Measurements from ENCODE around the gene XPNPEP2. TPM values are rescaled to one million over a fixed set of nuclear protein-coding genes. Genes with fewer than 3 reads are reported as not detected.

Gene XPNPEP2
- total and polyA plus RNA-seq, 8 donors: 0.33 to 16.3 (median 1.7) TPM

DNA sequence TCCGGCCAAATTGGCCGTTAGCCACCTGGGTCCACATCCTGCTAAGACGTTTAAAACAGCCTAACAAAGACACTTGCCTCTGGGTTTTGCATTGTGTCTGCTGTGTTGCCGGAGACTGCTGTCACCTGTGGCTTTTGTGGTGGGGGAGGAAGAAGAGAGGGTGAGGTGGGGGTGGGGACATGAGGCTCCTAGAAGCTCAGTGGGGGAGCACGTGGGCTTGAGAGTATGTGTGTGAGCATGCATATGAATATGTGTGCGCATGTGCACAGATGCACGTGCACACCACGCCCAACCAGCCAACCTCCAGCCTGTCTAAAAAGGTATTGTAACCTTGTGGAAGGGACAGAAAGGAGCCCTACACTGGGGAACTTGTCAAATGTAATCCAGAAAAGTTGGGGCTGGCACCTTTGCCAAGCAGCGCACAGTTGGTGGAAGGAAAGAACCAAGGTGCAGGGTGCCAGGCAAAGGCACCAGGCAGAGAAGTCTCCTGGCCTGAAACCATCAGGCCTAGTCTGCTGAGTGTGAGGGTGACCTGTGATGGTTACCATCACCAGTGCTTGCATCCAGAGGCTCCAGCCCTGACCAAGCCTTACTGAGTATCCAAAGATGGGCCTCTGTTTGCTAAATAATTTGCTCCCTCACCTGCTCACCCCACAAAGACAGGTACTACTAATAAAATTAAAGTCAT is 30.8 kb downstream of the XPNPEP2 start:
- WGBS, 5 donors: 44 to 62% (median 59%) methylated on average over 6 to 9 of the region's 9 CpGs
- no peak overlapping the region for H3K4me3 ChIP-seq
- H3K4me1 ChIP-seq: no peaks in the 10 kb centered on the region
- no peaks in the 10 kb centered on the region for H3K9me3 ChIP-seq
- no peak for TF ChIP-seq POLR2A (IDR thresholded peaks at IDR 0.05)
- no peaks in the 10 kb centered on the region for H3K27me3 ChIP-seq
- H3K27ac ChIP-seq: peak overlapping the region in 1 of 5 donors; percentile 31
- intact Hi-C loops (cut with DNase I; ENCODE audit: low total_unique reads): no loop called here
- H3K36me3 ChIP-seq: no peaks in the 10 kb centered on the region
- peak in 1 of 2 donors; percentile 69 for DNase-seq

DNA sequence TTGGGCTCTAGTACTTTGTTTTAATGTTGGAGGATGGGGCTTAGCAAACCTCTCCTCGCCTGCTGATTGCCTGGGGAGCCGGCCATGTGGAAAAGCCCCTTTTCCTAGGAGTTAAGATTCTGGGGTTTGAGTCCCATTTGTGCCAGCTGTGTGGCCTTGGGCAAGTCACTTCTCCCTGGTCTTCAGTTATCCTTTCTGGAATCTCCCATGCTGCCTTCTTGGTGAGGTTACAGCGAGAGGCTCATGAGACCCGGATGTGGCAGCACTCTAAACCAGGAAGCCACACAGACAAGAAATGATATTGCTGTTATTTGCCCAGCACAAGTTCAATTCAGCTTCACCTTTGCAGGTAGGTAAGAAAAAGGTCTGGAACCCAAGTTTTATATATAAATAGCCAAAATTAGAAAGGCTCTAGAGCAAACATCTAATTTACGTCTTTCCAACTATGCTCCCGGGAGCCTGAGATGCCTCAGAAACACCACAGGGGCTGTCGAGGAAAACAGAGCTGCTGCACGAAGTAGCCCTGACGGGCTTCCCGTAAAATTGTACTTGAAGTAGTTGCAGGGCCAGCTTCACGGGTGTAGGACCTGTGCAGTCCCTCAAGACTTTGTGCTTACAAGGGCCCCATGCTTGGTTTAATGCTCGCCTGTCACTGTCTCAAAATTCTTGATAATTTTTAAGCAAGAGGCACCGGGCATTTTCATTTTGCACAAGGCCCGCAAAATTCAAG is 32.7 kb downstream of the XPNPEP2 start:
- Histone ChIP-seq H3K36me3 (no peaks in the 10 kb centered on the region), H3K27me3 (no peaks in the 10 kb centered on the region), H3K4me3 (no peak overlapping the region), H3K4me1 (peaks cover 0 to 2% (median 0%) of the 10 kb centered on the region in 4 donors), H3K9me3 (no peaks in the 10 kb centered on the region), H3K27ac (peak overlapping the region in 1 of 5 donors; percentile 8)
- intact Hi-C loops (cut with DNase I; ENCODE audit: low total_unique reads): no loop called here
- 73 to 84% (median 78%) methylated on average over 14 of the region's 14 CpGs for WGBS, 5 donors
- TF ChIP-seq EP300 (IDR thresholded peaks at IDR 0.05) (no peak), POLR2AphosphoS5 (IDR thresholded peaks at IDR 0.05) (no peak), POLR2A (IDR thresholded peaks at IDR 0.05) (no peak)
- TF ChIP-seq, protein P1, sequence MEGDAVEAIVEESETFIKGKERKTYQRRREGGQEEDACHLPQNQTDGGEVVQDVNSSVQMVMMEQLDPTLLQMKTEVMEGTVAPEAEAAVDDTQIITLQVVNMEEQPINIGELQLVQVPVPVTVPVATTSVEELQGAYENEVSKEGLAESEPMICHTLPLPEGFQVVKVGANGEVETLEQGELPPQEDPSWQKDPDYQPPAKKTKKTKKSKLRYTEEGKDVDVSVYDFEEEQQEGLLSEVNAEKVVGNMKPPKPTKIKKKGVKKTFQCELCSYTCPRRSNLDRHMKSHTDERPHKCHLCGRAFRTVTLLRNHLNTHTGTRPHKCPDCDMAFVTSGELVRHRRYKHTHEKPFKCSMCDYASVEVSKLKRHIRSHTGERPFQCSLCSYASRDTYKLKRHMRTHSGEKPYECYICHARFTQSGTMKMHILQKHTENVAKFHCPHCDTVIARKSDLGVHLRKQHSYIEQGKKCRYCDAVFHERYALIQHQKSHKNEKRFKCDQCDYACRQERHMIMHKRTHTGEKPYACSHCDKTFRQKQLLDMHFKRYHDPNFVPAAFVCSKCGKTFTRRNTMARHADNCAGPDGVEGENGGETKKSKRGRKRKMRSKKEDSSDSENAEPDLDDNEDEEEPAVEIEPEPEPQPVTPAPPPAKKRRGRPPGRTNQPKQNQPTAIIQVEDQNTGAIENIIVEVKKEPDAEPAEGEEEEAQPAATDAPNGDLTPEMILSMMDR (IDR thresholded peaks at IDR 0.05): no peak
- no peak for DNase-seq

DNA sequence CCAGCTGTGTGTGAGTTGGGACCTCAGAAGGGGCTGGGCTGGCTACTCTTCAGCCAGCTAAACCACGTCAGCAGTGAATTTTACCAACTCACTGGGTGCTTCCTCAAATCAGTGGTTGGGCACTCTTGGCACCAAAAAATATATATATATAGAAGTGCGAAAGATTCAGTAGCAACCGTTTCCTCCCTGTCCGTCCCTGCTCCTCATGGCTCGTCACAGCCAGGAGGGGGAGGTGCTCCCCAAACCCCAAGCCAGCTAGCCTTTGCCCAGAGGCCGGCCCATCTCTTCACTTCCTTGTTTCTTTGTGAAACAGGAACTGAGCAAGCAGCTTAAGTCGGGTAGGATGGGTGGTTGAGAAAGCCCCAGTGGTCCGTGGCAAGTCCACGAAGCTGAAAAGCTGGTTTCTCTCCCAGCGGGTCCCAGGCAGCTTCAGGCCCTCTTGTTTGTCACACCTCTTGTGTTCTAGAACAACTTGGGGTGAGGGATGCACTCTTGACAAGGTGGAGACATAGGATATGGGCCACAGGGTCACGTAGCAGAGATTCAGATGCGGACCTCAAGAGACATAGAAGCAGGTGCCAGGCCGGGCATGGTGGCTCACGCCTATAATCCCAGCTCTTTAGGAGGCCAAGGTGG is 34.1 kb downstream of the XPNPEP2 start:
- peak; percentile 49 to 60 for DNase-seq
- no peaks in the 10 kb centered on the region for H3K9me3 ChIP-seq
- H3K27me3 ChIP-seq: no peaks in the 10 kb centered on the region
- intact Hi-C loops (cut with DNase I; ENCODE audit: low total_unique reads): no loop called here
- WGBS, 5 donors: 46 to 76% (median 68%) methylated on average over 8 to 14 of the region's 14 CpGs
- TF ChIP-seq POLR2A (IDR thresholded peaks at IDR 0.05): no peak
- no peak for TF ChIP-seq POLR2AphosphoS5 (IDR thresholded peaks at IDR 0.05)
- no peak for TF ChIP-seq EP300 (IDR thresholded peaks at IDR 0.05)
- TF ChIP-seq, protein P1 (IDR thresholded peaks at IDR 0.05): no peak
- peak overlapping the region in 3 of 5 donors; percentile 13 to 77 (median 70) for H3K27ac ChIP-seq
- H3K4me1 ChIP-seq: peaks cover 0 to 10% (median 0%) of the 10 kb centered on the region in 4 donors
- H3K36me3 ChIP-seq: no peaks in the 10 kb centered on the region
- H3K4me3 ChIP-seq: no peak overlapping the region

DNA sequence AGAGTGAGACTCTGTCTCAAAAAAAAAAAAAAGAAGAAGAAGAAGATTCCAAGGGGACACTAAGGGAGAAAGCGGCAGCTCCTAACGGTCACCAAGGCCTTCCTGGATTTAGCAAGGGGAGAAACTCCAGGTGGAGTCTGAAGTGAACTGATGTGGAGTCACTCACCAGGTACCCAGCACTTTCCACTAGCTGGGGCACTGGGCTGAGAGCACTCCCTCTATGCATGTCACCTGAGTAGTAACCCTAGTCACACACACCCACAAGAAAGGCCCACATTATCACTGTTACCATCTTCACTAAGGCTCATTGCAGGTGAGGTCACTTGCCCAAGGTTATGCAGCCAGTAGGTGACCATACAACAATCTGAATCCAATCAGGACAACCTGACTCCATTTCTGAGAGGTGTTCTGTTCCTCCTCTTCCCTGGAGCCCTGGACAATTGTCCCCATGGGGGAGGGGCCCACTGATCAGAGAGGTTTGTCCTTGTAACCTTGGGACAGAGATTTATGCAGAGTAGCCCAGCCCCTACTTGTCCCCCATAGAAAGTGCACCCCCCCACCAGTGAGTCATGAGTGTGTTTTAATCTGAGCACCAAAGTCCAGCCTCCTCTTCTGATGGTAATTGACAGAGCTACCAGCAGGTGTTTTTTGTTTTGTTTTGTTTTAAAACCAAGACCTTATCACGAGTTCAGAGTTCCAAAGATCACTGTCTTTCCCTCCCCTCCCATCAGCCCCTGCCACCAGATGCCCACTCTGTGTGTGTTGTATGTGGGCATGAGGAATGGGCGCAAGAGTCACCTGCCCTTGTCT is 35.1 kb downstream of the XPNPEP2 start:
- no peaks in the 10 kb centered on the region for H3K36me3 ChIP-seq
- TF ChIP-seq POLR2A (IDR thresholded peaks at IDR 0.05): no peak
- no peak for TF ChIP-seq POLR2AphosphoS5 (IDR thresholded peaks at IDR 0.05)
- TF ChIP-seq, protein P1 (IDR thresholded peaks at IDR 0.05): no peak
- no peak for TF ChIP-seq EP300 (IDR thresholded peaks at IDR 0.05)
- intact Hi-C loops (cut with DNase I; ENCODE audit: low total_unique reads): no loop called here
- no peaks in the 10 kb centered on the region for H3K9me3 ChIP-seq
- peak in 1 of 2 donors; percentile 41 for DNase-seq
- no peaks in the 10 kb centered on the region for H3K27me3 ChIP-seq
- 68 to 81% (median 76%) methylated on average over 2 to 4 of the region's 4 CpGs for WGBS, 5 donors
- no peak overlapping the region for H3K4me3 ChIP-seq
- peak overlapping the region in 3 of 5 donors; percentile 13 to 77 (median 70) for H3K27ac ChIP-seq
- H3K4me1 ChIP-seq: peaks cover 0 to 10% (median 0%) of the 10 kb centered on the region in 4 donors

Measured in stomach (tissue), 9 donors.